Tibial nerve (tissue), 3 donors: ENCODE results near the gene TMEM123.

Source experiments
- CTCF ChIP-seq, 5 experiments: fragments of 200-600 bp in 3 of 5; fragments of 450-650 bp in 2 of 5; sonication (generic) in 3 of 5; IDR thresholded peaks; one replicate each; pipeline ENCODE4 v1.5.1; 2016 to 2019; ENCODE audit warnings: antibody characterized with exemption in 5 of 5, mild to moderate bottlenecking in 3 of 5, moderate library complexity in 2 of 5
- POLR2A ChIP-seq, 2 donors: fragments of 450-650 bp; IDR thresholded peaks; one replicate each; pipeline ENCODE4 v1.6.1; 2017; ENCODE audit warnings: antibody characterized with exemption in 2 of 2, mild to moderate bottlenecking in 2 of 2, moderate library complexity in 2 of 2

GRCh38 chr11:102421261-102421660 lies 31.3 kb downstream of the TMEM123 start:
- TF ChIP-seq CTCF (IDR thresholded peaks at IDR 0.05) = no peak
- no peak for TF ChIP-seq POLR2A (IDR thresholded peaks at IDR 0.05)
